Glomerular visceral epithelial cell (primary cell): ENCODE measurements around the gene FMNL2.
"Not testable (repeated sequence)": the region's sequence is repeated elsewhere in the genome, so short reads cannot be mapped to it uniquely, and the experiment has no call there.

Experiments used
- DNase-seq: peaks from one replicate; pipeline ENCODE4 v3.0.0-alpha.2; 2016; ENCODE audit errors: extremely low spot score

Gene FMNL2

GRCh38 chr2:152468899-152469692 lies 134.1 kb downstream of the FMNL2 start:
- peak; percentile 40 for DNase-seq

- no peak for DNase-seq
These were observed 136.2 kb downstream of the FMNL2 start for GRCh38 chr2:152470861-152471854.

GRCh38 chr2:152472481-152472887 lies 137.5 kb downstream of the FMNL2 start:
- DNase-seq = no peak

GRCh38 chr2:152473151-152473857 lies 138.3 kb downstream of the FMNL2 start:
- DNase-seq = no peak

GRCh38 chr2:152474523-152474922 lies 139.5 kb downstream of the FMNL2 start:
- not testable (repeated sequence) for DNase-seq

GRCh38 chr2:152475982-152476381 lies 141.0 kb downstream of the FMNL2 start:
- no peak for DNase-seq

GRCh38 chr2:152477347-152478092 lies 142.5 kb downstream of the FMNL2 start:
- no peak for DNase-seq

- DNase-seq = no peak
These were observed 144.3 kb downstream of the FMNL2 start for GRCh38 chr2:152479282-152479681.

- DNase-seq = no peak
These were observed 145.9 kb downstream of the FMNL2 start for GRCh38 chr2:152480821-152481399.

- DNase-seq = no peak
These were observed 147.1 kb downstream of the FMNL2 start for GRCh38 chr2:152481881-152482583.

- DNase-seq = no peak
These were observed 148.5 kb downstream of the FMNL2 start for GRCh38 chr2:152483276-152484063.

GRCh38 chr2:152485954-152486736 lies 151.2 kb downstream of the FMNL2 start:
- DNase-seq = peak; percentile 60

- no peak for DNase-seq
These were observed 151.9 kb downstream of the FMNL2 start for GRCh38 chr2:152486737-152487400.

GRCh38 chr2:152488075-152488474 lies 153.1 kb downstream of the FMNL2 start:
- DNase-seq = no peak

- DNase-seq = no peak
These were observed 154.4 kb downstream of the FMNL2 start for GRCh38 chr2:152489364-152489763.

- no peak for DNase-seq
These were observed 155.9 kb downstream of the FMNL2 start for GRCh38 chr2:152490686-152491455.

- no peak for DNase-seq
These were observed 157.2 kb downstream of the FMNL2 start for GRCh38 chr2:152492131-152492530.
